HG02610 (cell line): Measurements from ENCODE around the gene F10.
"Not testable (repeated sequence)": the region's sequence is repeated elsewhere in the genome, so short reads cannot be mapped to it uniquely, and the experiment has no call there.

Experiments
- ATAC-seq: cut with Tn5 transposase; IDR thresholded peaks from one replicate; pipeline ENCODE4 v1.9.1; 2021; ENCODE audit warnings: mild to moderate bottlenecking, moderate library complexity; ENCODE audit not compliant: unreplicated experiment

Gene F10

GRCh38 chr13:113098162-113098732, 24.4 kb upstream of the F10 start:
- no peak for ATAC-seq

GRCh38 chr13:113099142-113099541, 23.5 kb upstream of the F10 start:
- no peak for ATAC-seq

GRCh38 chr13:113102302-113102701, 20.3 kb upstream of the F10 start:
- ATAC-seq, result not testable (repeated sequence)

- ATAC-seq, result no peak
Observed at GRCh38 chr13:113102727-113103126, 19.9 kb upstream of the F10 start.

GRCh38 chr13:113103646-113104045, 19.0 kb upstream of the F10 start:
- no peak for ATAC-seq

GRCh38 chr13:113105032-113105920, 17.3 kb upstream of the F10 start, which contains the start of gene F7:
TSS of gene F7 (plus strand) at chr13:113105791. CDS start at chr13:113105842, 51 bp downstream.
- ATAC-seq, result no peak

- ATAC-seq, result no peak
Observed at GRCh38 chr13:113105921-113106452, 16.6 kb upstream of the F10 start.

GRCh38 chr13:113106711-113107351, 15.8 kb upstream of the F10 start:
- no peak for ATAC-seq

GRCh38 chr13:113108521-113108920, 14.1 kb upstream of the F10 start:
- not testable (repeated sequence) for ATAC-seq

- ATAC-seq, result no peak
Observed at GRCh38 chr13:113109151-113110047, 13.2 kb upstream of the F10 start.

GRCh38 chr13:113110048-113110851, 12.3 kb upstream of the F10 start:
- no peak for ATAC-seq

GRCh38 chr13:113110852-113111315, 11.7 kb upstream of the F10 start:
- ATAC-seq, result no peak

GRCh38 chr13:113111821-113112220, 10.8 kb upstream of the F10 start:
- ATAC-seq, result not testable (repeated sequence)

- not testable (repeated sequence) for ATAC-seq
Observed at GRCh38 chr13:113112475-113112874, 10.1 kb upstream of the F10 start.

GRCh38 chr13:113112893-113113845, 9.4 kb upstream of the F10 start:
- ATAC-seq, result no peak

GRCh38 chr13:113113846-113114271, 8.7 kb upstream of the F10 start:
- ATAC-seq, result no peak

- no peak for ATAC-seq
Observed at GRCh38 chr13:113114511-113115362, 7.9 kb upstream of the F10 start.
